Measurements from ENCODE around the gene BMI1. TPM values are rescaled to one million over a fixed set of nuclear protein-coding genes. Genes with fewer than 3 reads are reported as not detected.

Gene BMI1
- total and polyA plus RNA-seq, 2 donors (not counting 3 experiments of a cell fraction or from before 2014, with no cell fraction given) = 12.0 to 25.1 TPM

- no peaks in the 10 kb centered on the region for H3K9me3 ChIP-seq (replicated peaks; ENCODE audit: control insufficient read depth, insufficient read depth, low read length)
- H3K4me1 ChIP-seq (ENCODE audit: control insufficient read depth, extremely low read depth, insufficient read depth, low read length) = peaks cover 2% of the 10 kb centered on the region
- H3K9ac ChIP-seq (replicated peaks; ENCODE audit: extremely low read depth, insufficient read depth, low read length) = no peak overlapping the region
- no peak overlapping the region for H3K27ac ChIP-seq (ENCODE audit: insufficient read depth, low read depth, low read length)
- POLR2A ChIA-PET = no interaction called here
- no peaks in the 10 kb centered on the region for H3K79me2 ChIP-seq (ENCODE audit: control insufficient read depth, insufficient read depth, low read length)
- CTCF ChIA-PET = no interaction called here
- H3K27me3 ChIP-seq (ENCODE audit: control insufficient read depth in 2 of 2, insufficient read depth in 2 of 2, low read length in 2 of 2) = no peaks in the 10 kb centered on the region
- H2AFZ ChIP-seq (ENCODE audit: low read depth, low read length) = no peak overlapping the region
- no peaks in the 10 kb centered on the region for H4K20me1 ChIP-seq (replicated peaks; ENCODE audit: control insufficient read depth, extremely low read depth, insufficient read depth, low read length)
- intact Hi-C loops (cut with micrococcal nuclease) = no loop called here
- no peak overlapping the region for H3K4me3 ChIP-seq (replicated peaks in 1 of 3; ENCODE audit: insufficient read depth in 1 of 3, low read depth in 1 of 3, low read length in 3 of 3)
- no peak overlapping the region for H3K4me2 ChIP-seq (ENCODE audit: insufficient read depth, low read length)
- no peak for TF ChIP-seq GATA2 (IDR thresholded peaks at IDR 0.05; ENCODE audit: insufficient read depth, insufficient read length, low read depth, low read length)
- TF ChIP-seq JUN (IDR thresholded peaks at IDR 0.05; ENCODE audit: borderline replicate concordance, insufficient read depth, insufficient read length, low read depth) = no peak
- TF ChIP-seq MYC (IDR thresholded peaks at IDR 0.05; ENCODE audit: low read depth, low read length) = no peak
- TF ChIP-seq EZH2 (IDR thresholded peaks at IDR 0.05; ENCODE audit: borderline replicate concordance, low read depth, low read length, severe bottlenecking) = no peak
- TF ChIP-seq CTCF (IDR thresholded peaks at IDR 0.05; ENCODE audit: extremely low read depth in 1 of 2, insufficient read depth in 1 of 2, low read depth in 1 of 2, low read length in 2 of 2) = no peak
- TF ChIP-seq, protein P1, sequence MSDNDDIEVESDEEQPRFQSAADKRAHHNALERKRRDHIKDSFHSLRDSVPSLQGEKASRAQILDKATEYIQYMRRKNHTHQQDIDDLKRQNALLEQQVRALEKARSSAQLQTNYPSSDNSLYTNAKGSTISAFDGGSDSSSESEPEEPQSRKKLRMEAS (IDR thresholded peaks at IDR 0.05; ENCODE audit: insufficient read depth, insufficient read length) = no peak
- TF ChIP-seq FOS (IDR thresholded peaks at IDR 0.05; ENCODE audit: borderline replicate concordance, insufficient read depth, low read length) = no peak
- TF ChIP-seq POLR2AphosphoS5 (IDR thresholded peaks at IDR 0.05; ENCODE audit: insufficient read depth, low read depth, low read length) = no peak
- no peak for TF ChIP-seq POLR2A (IDR thresholded peaks at IDR 0.05; ENCODE audit: low read depth, low read length)
- H3K36me3 ChIP-seq (ENCODE audit: control insufficient read depth in 2 of 2, extremely low read depth in 1 of 2, insufficient read depth in 2 of 2, low read length in 2 of 2) = no peaks in the 10 kb centered on the region
- dilution Hi-C loops (cut with MboI; ENCODE audit: extremely low pct_ligation_motif_present, low sequenced_read_pairs) = no loop called here
- H3K9me1 ChIP-seq (replicated peaks; ENCODE audit: control insufficient read depth, extremely low read depth, insufficient read depth, low read length) = no peaks in the 10 kb centered on the region
- no TSS peak for BruUV-seq (replicated peaks)
- no peak for FAIRE-seq
- DNase-seq (ENCODE audit: low read depth, low spot score) = no peak
Measured at GRCh38 chr10:22363305-22363704, 42.4 kb downstream of the BMI1 start.

Measured in endothelial cell of umbilical vein (primary cell).